NCI-H2081 treated with DMSO at 0.1 percent for 48 hours (cell line): ENCODE measurements around the gene PAX9.
A peak's percentile ranks its signal among the peaks of the same experiment; 100 is the strongest.

Experiments used
- DNase-seq: peaks from one replicate; lab custom pipeline; 2025; lab: John Stamatoyannopoulos, UW

The PAX9 gene

DNA sequence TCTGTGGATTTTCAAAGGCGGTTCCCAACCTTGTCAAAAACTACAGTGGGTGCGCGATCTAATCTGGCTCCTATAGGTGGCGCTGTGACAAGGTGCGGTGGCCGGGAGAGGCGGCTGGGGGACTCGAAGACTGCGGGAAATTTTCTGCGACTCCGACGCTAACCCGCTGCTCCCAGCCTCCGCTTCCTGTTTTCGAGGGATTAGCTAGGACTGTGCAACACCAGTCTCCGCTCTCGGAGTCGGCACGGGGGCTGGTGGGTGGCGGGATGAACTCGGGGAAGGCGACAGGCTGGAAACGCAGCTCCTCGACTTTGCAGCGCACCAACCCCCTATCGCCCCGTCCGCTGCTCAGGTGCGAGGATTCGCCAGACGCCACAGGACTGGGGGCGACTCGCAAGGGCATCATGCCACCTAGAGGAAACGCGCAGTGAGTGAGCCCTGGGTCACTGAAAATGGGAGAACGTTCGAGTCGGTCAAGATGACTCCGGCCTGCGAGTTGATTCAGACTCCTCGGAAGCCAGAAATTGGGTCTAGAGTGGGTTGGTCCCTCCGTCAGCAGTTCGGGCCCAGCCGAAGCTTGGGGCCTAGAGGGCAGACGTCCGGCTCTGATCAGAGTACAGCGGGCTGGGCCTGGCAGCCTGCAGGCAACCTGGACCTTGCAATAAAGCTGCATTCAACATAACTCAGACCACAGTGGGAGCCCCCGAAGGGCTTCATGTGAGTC lies 5.5 kb upstream of the PAX9 start:
- DNase-seq: no peak

DNA sequence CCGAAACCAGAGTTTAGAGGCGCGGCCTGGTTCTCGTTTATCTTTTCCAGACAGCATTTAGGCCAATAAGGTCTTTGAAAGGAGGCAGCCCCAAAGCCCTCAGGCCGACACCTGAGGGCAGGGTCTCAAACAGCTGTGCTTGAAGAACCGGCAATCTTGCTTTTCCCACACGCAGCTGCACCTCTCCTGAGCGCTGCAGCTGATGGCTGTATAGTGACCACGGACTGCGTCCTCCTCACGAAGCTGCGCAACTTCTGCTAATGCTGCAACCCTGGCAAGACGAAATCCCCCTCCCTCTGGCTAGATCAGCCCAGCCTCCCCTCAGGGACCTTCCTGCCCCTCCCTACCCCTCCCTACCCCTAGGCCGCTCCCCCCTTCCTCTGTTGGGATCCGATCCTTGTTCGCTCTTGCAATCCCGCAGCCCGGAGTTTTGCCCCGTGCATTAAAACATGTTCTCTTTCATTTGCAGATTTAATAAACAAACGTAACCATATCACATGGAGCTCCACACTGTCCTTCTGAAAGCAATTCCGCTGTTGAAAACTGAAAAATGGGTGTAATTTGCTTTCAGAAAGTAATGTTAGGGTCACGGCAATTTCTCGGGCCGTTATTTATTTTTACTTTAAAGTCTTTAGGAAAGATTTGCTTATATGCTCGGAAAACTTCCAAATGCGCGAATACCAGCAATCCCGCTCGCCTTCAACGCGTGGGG lies 4.8 kb upstream of the PAX9 start:
- DNase-seq: no peak

DNA sequence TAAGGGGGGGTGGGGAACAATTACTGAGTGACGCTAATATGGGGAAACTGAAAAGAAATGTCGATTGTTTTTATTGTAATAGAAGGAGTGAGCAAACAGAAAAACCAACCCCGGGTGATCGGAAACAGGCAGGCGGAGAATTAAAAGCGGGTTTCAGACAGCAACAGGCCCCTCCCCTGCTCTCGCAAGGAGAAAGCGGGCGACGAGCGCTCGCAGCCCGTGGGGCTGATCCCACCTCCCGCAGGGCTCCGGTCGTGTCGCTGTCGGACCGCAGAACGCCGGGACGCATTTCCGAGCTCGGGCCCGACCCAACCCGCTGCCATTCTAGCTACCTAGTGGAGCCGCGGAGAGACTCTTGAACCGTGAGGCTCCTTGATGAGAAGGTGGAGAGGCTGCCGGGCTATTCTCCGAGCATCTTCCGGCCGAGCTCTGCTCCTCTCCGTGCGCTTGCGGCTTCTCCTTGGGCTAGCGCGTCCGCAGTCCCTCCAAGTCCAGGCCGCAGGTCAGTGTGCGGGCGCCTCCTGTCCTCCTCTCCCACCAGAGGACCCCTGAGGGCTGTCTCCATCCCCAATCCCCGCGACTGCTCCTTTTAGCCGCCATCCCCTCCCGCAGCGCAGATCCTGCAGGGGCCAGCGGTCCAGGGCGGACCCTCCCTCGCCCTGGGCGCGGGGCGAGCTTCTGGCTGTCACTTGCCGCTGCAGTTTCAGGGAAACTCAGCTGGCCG lies 4.1 kb upstream of the PAX9 start:
- no peak for DNase-seq

DNA sequence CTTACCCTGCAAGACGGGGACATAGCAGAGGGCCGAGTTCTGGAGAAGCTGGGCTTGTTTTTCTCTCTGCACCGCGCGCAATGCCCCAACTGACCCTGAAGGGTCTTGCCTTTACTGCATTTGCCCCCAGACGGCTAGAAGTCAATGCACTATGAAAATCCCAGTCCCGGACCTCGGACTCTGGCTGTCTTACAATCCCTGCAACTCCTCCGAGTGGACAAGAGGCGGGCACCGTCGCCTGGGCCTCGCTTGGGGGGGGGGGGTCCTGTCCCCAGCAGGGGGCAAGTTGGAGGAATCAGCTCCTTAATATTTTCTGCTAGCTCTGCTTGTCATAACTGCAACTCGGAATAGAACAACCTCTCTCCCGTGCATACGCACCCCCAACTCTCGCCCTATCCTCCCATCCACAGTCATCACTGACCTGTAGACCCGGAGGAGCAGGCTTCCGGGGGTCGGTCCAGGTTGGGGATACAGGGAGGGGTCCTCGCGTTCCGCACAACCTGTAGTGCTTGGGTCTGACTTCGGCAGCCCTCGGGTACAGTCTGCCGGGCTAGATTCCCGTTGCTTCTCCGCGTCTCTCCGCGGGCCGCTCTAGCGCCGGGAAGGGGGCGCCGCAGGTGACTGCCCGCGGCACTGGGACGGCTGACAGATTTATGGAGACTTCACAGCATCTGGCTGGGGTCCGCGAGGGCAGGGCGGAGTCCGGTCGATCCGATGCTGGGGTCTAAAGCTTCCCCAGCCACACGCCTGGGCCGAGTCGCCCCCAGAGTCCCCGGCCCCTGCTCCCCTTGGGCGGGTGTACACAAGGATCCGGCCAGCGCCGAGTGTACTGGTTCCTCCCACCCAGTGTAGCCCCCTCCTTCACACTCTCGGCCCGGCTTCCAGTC lies 3.3 kb upstream of the PAX9 start:
- DNase-seq: no peak

DNA sequence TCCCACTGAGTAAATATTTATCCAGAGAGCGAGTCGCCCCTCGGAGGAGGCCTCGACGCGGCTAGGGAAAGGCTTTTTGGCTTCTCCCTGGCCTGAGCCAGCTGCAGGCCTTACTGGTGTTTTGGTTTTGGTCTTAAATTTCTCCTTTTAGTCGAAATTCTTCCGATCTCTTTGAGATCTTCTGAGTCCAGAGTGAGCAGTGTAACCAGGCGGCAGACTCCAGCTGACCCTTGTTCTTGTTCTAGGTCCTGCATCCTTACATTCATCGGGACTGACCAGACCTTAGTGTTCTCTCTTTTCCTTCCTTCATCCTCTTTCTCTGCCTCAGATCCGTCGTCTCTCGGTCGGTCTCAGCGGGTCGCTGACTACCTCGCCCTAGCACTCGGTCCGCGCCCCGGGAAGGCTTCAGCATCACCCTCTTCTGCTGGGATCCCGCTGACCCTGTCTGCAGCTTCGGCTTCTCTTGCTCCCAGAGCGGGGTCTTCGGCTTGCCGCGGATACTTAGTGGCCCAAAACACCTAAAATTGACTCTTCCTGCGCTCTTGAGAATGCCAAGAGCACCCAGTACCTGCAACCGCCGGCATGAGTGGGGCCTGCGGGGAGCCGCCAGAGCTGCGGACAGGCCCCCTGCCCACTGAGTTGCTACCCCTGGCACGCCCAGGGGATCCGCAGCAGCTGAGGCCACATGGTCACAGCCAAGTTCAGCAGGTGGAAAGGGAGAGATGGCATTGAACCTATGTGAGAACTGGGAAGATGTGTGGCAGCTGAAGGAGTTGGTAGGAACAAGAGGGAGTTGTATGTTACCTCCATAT lies 2.4 kb upstream of the PAX9 start:
- no peak for DNase-seq

DNA sequence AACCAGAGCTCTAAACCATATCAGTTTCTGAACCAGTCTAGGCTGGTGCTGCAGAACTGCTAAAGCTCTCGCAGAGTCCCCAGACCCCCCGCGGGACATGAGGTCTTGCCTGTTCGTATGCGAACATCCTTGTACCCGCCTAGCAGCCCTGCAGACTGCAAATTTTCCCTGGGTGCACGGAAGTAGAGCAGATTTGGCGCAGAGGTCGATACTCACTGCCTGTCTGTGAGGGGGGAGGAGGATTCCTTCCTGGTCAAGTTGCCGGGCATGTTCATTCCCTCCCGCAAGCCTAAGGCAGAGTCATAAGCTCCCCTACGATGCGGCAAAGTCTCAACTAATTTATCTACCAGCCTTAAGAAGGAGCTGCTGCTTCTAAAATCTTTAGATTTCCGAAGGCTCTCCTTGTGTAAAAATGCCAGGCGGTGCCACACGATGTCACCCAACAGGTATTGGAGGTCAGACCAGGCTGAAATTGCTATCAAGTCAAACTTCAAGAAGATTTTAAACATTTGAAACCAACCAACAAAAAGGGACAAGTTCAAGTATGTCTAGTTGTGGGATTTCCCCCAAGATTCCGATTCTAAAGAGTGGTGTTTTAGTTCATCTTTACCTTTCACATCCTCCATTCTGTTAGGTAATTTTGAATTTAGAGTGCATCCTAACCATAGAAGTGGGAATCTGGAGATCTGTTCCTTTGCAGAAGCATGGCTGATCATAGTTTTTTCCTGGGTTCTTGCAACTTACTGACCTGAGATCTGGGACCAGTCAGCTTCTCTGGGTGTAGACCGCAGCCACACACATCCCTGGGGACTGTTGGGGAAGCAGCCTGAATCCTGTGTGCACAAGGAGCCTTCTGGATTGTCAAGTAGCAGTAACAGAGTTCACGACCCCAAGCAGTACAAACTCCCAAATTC lies 1.6 kb upstream of the PAX9 start:
- no peak for DNase-seq

DNA sequence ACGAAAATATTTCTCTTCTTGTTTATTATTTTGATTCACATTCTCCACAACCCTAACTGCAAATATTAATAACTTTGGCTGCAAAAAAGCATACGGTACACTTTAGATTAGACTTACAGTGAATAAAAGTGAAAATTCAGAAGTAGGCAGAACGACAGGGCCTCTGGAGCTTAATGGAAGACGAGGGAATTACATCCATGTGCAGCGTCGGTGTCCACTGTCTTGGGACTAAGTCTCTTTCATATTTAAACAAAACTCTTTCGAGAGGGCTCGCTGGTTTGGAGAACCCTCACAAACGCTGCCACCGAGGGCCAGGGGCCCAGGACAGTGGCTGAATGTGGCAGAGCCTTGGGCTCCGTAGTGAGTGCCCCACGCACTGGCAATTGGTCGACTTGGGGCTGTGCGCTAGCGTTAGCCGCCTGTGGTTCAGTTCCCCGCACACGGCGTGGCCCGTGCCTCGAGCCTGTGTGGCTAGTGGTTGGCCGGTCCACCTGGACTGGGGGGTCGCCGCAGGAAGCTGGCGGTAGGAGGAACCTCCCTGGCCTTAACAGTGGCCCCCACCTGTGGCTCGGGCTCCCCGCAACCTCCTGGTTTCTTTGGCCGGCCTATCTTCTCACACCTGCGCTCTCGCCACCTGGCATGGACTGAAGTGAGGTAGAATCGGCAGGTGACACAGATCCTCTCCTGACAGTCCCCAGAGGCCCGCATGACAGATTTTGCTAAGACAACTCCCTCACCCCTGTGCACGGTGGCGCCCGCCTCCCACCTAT lies 739 bp upstream of the PAX9 start:
- DNase-seq: no peak

DNA sequence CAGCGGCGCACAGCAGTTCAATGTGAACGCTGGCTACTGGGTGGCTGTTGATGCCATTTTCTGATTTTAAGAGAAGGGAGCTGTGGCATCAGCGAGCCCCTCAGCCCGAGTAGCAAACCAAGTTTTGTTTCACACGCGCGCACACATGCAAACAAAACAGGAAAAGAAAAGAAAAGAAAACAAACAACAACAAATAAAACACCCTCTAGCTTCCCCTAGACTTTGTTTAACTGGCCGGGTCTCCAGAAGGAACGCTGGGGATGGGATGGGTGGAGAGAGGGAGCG lies 540 bp downstream of the PAX9 start:
- DNase-seq: no peak

DNA sequence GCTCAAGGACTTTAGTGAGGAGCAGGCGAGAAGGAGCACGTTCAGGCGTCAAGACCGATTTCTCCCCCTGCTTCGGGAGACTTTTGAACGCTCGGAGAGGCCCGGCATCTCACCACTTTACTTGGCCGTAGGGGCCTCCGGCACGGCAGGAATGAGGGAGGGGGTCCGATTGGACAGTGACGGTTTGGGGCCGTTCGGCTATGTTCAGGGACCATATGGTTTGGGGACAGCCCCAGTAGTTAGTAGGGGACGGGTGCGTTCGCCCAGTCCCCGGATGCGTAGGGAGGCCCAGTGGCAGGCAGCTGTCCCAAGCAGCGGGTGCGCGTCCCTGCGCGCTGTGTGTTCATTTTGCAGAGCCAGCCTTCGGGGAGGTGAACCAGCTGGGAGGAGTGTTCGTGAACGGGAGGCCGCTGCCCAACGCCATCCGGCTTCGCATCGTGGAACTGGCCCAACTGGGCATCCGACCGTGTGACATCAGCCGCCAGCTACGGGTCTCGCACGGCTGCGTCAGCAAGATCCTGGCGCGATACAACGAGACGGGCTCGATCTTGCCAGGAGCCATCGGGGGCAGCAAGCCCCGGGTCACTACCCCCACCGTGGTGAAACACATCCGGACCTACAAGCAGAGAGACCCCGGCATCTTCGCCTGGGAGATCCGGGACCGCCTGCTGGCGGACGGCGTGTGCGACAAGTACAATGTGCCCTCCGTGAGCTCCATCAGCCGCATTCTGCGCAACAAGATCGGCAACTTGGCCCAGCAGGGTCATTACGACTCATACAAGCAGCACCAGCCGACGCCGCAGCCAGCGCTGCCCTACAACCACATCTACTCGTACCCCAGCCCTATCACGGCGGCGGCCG lies 1.1 kb downstream of the PAX9 start:
- no peak for DNase-seq

DNA sequence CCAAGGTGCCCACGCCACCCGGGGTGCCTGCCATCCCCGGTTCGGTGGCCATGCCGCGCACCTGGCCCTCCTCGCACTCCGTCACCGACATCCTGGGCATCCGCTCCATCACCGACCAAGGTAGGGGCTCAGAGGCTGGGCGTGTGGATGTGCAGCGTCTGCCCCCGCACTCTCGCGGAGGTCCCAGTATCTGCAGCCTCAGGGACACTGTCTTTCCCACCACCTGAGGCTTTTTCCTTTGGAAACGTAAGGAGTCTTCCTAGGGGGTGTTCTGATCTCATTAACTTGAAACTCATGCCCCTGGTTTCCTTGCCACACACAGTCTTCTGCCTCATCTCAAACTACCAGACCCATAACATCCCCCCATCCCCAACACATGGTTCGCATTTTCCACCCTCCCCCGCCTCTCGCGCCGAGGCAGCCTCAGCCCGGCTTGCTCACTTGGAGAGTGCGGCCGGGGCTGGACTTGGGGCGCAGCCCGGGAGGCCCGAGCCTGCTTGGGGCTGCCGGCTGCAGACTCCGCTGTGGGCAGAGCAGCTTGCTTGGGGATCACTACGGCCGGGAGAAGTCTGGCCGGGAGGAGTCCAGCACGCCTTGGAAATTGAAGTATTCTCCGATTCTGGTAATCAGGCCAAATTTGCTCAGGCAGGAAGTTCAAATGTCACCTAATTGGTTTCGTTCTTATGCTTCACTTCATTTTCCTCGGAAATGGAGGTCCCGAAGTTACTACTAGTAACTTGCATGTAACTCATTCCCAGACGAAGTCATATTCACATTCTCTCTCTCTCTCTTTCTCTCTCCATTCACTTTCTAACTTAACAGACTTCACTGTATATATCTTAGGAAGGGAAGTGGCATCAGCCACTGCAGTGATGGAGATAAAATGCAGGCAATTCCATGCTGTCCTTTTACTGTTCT lies 2.0 kb downstream of the PAX9 start:
- DNase-seq: no peak

DNA sequence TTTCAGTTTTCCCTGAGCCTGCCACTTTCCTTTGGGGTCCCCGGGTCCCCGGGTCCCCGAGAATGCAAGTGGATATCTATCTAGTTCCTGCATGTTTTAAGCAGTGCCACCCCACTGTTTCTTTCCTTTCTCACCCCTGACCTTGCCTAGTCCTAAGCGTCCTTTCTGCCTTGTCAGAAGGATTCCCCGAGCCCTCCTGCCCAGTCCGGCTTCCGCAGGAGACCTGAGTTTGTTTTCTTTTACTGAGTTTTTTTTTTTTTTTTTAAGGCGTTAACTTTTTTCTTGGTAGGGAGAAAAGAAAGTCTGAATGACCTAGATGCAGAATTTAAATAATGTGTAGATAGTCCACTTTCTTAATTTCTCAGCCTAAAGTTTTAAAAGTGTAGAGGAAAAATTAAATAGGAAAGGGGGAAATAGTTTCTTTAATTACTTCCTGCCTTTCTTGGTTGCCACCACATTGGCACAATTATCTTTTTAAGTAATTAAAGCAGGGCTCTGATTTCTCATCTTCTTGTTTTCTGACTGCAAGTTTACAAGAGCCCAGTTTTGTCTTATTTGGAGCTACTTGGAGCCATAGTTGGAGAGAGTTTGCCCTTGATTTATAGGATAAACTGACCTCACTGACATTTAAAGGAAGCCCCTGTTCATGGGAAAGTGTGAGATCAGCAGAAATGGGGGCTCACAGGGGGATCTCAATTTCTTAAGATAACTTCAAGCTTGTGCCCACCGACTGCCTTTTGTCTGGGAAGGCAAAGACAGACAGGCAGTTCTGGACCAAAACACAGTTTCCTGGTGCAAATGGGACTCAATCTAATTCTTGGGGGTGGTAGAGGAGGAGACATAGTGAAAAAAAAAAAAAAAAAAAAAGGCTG lies 2.9 kb downstream of the PAX9 start:
- no peak for DNase-seq

DNA sequence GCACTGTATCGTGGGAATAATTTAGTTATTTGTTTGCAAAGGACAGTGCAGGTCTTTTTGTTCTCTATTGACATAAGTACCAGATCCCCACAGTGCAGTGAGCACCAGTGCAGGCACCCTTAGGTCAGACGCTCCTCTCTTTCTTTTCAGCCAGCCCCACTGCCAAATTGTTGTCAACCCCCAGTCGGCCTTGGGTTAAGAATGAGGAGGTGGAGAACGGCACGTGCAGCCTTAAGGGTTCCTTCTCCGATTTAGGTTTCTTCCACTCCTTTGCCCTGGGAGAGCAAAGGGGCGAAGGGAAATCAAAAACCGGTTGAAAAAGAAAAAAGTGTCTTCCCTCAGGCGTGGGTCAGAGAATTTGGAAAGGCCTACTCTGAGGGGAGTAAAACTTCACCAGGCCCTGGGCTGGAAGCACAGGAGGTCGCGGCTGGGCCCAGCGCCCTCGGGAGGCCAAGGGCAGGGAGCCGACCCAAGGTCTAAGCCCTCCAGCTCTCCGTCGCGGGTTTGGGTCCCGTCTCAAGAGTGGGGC lies 4.3 kb downstream of the PAX9 start:
- no peak for DNase-seq

DNA sequence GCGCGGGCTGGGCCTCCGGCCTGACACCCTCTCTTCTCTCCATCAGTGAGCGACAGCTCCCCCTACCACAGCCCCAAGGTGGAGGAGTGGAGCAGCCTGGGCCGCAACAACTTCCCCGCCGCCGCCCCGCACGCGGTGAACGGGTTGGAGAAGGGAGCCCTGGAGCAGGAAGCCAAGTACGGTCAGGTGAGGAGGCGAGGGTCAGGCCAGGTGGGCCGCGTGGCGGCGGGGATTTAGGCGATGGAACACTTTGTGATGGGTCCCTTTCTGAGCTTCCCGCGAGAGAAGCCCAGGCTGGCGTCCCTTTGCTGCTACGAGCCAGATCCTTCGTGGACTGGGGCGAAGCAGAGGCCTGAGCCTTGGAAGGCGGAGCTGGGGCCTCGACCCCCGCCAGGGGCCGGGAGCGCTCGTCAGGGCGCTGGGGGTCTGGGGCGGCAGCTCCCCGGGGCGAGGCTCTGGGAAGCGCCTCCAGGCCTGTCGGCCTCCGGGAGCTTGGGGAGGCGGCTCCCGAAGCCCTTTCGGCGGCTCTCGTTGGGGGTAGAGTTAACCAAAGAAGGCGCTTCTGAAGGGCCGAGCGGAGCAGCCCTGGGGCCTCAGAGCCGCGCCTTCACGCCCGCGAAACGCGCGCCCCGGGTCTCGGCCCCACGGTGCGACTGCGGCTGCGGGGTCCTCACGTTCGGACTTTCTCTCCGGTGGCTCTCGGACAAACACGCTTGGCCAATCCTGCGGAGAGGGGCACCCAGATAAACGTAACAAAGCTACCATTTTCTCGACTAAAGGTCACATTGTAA lies 5.0 kb downstream of the PAX9 start:
- no peak for DNase-seq

DNA sequence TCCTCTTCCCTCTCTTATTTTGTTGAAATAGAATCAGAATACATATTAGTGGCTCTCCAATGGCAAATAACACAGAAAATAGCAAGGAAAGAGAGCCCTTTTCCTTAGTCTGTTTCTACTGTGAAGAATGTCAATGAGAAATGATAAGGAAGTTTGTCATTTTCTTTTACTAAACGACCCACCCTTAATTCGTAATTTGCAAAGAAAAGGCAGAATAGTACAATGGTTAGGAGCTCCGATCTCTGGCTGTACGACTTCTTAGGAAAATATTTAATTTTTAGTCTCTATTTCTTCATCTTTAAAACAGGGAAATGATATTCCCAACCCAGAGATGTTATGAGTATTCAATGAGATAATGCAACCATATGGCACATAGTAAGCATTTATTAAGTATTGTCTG lies 6.0 kb downstream of the PAX9 start:
- DNase-seq: no peak

DNA sequence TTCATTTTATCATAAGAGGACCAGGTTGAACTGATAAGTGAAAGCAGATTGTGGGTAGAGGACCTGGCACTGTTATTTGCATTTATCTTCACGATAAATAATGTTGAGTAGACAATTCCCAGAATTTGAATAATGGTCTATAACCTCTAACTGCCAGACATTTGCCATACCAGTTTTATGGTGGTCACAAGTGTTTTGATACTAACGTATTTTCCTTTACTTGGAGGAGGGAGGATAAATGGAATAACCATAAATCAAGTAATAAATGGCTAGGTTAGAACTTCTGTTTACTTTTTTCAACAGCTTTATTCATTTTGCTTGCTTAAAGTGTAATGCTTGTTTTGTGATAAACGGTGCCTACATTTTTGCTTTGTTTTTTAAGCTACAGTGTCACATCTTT lies 9.5 kb downstream of the PAX9 start:
- DNase-seq: no peak

DNA sequence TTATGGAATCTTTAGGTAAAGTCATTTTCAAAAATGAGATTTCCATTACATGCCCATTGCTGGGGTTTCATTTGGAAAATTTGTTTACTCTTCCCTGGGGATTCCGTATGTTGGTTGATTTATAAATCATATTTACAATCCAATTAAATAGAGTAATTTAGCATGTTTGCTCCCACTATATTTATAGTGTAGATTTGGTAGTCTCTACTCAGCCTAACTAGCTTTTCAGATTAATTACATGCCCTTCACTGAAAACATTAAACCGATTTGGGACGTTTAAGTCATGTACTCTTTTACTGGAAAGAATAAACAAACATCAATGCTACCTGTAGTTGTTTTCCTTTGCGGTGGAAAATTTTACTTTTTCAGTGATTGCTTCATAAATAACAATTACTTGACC lies 10.4 kb downstream of the PAX9 start:
- DNase-seq: peak; percentile 37
